ENCODE measurements around the gene OLFM1.
A peak's percentile ranks its signal among the peaks of the same experiment; 100 is the strongest.

GRCh38 chr9:135130207-135130976 is 42.9 kb downstream of the OLFM1 start:
- TF ChIP-seq POLR2A (IDR thresholded peaks at IDR 0.05) (peak in 1 of 4 donors; percentile 16), CTCF (IDR thresholded peaks at IDR 0.05) (no peak)

Measured in esophagus squamous epithelium (tissue), 4 donors.